ENCODE data around the gene DMAC2L.

DNA sequence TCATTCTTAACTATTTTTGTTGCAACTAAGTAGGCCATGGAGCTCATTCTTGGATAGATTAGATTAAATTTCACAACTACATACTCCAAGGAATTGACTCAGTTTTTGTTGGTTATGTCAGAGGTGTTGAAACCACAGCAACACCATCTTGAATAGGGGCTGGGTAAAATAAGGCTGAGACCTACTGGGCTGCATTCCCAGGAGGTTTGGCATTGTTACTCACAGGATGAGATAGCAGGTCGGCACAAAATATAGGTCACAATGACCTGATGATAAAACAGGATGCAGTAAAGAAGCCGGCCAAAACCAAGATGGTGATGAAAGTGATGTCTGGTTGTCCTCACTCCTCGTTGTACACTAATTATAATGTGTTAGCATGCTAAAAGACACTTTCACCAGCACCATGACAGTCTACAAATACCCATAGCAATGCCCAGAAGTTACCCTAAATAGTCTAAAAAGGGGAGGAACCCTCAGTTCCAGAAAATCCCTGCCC is 20.9 kb downstream of the DMAC2L start:
- TF ChIP-seq POLR2A (IDR thresholded peaks at IDR 0.05) (no peak), CTCF (IDR thresholded peaks at IDR 0.05) (no peak)
